ENCODE measurements around the gene PRKCA. TPM values are rescaled to one million over a fixed set of nuclear protein-coding genes. Genes with fewer than 3 reads are reported as not detected.
"Not testable (repeated sequence)": the region's sequence is repeated elsewhere in the genome, so short reads cannot be mapped to it uniquely, and the experiment has no call there.

Gene PRKCA
- total RNA-seq, 6 experiments from 2014 or later, result 81.2 to 106 (median 92.9) TPM

- TF ChIP-seq CTCF (IDR thresholded peaks at IDR 0.05), result no peak
- no peak for DNase-seq
- Mint-ChIP-seq H3K4me1 (ENCODE audit: low read depth) (peaks cover 63% of the 10 kb centered on the region), H3K27ac (no peak overlapping the region), H3K9me3 (no peaks in the 10 kb centered on the region), H3K36me3 (ENCODE audit: low read depth) (peaks cover 12% of the 10 kb centered on the region), H3K27me3 (ENCODE audit: insufficient read depth) (no peaks in the 10 kb centered on the region), H3K4me3 (no peak overlapping the region)
Observed at GRCh38 chr17:66344473-66344872, 42.1 kb downstream of the PRKCA start.

GRCh38 chr17:66345264-66345663, 42.9 kb downstream of the PRKCA start:
- Mint-ChIP-seq H3K9me3 (no peaks in the 10 kb centered on the region), H3K4me1 (ENCODE audit: low read depth) (peaks cover 66% of the 10 kb centered on the region), H3K4me3 (0 out of 2 replicates have a peak overlapping the region, but pooled peaks have one; percentile 28), H3K27me3 (ENCODE audit: insufficient read depth) (no peaks in the 10 kb centered on the region), H3K36me3 (ENCODE audit: low read depth) (peaks cover 7% of the 10 kb centered on the region), H3K27ac (no peak overlapping the region; the same call in 1 of the 2 replicates)
- no peak for DNase-seq
- no peak for TF ChIP-seq CTCF (IDR thresholded peaks at IDR 0.05)

- not testable (repeated sequence) for H3K27me3 Mint-ChIP-seq (ENCODE audit: insufficient read depth)
Observed at GRCh38 chr17:66345949-66346638, 43.7 kb downstream of the PRKCA start.

GRCh38 chr17:66347661-66348514, 45.5 kb downstream of the PRKCA start:
- no peaks in the 10 kb centered on the region for H3K9me3 Mint-ChIP-seq
- DNase-seq, result peak; percentile 35
- H3K4me1 Mint-ChIP-seq (ENCODE audit: low read depth), result peaks cover 81% of the 10 kb centered on the region
- no peaks in the 10 kb centered on the region; the same call in 1 of the 2 replicates for H3K27me3 Mint-ChIP-seq (ENCODE audit: insufficient read depth)
- peaks cover 15% of the 10 kb centered on the region for H3K36me3 Mint-ChIP-seq (ENCODE audit: low read depth)
- TF ChIP-seq CTCF (IDR thresholded peaks at IDR 0.05), result no peak
- no peak overlapping the region for H3K27ac Mint-ChIP-seq
- H3K4me3 Mint-ChIP-seq, result no peak overlapping the region

More at GRCh38 chr17:66345949-66346638, 43.7 kb downstream of the PRKCA start:
- not testable (repeated sequence) for DNase-seq, H3K9me3 Mint-ChIP-seq, H3K4me3 Mint-ChIP-seq, H3K27ac Mint-ChIP-seq
- Mint-ChIP-seq H3K36me3 (ENCODE audit: low read depth) (peaks cover 11% of the 10 kb centered on the region), H3K4me1 (ENCODE audit: low read depth) (peaks cover 68% of the 10 kb centered on the region)

- Mint-ChIP-seq H3K4me3 (peak overlapping the region; percentile 37), H3K36me3 (ENCODE audit: low read depth) (peaks cover 9% of the 10 kb centered on the region), H3K9me3 (no peaks in the 10 kb centered on the region), H3K4me1 (ENCODE audit: low read depth) (peaks cover 81% of the 10 kb centered on the region), H3K27me3 (ENCODE audit: insufficient read depth) (no peaks in the 10 kb centered on the region; the same call in 1 of the 2 replicates), H3K27ac (peak overlapping the region; percentile 52)
- DNase-seq, result peak; percentile 70
- no peak for TF ChIP-seq CTCF (IDR thresholded peaks at IDR 0.05)
Observed at GRCh38 chr17:66348584-66349165, 46.3 kb downstream of the PRKCA start.

All from HFFc6 (cell line).